OCI-LY7 (cell line): ENCODE data around the gene JADE3.

Experiments used
- EZH2phosphoT487 ChIP-seq: fragments of 200-600 bp; sonication (generic); IDR thresholded peaks from 2 replicates; pipeline ENCODE4 v1.6.1; 2018; ENCODE audit warnings: low read depth, borderline replicate concordance, mild to moderate bottlenecking, mixed run types, antibody characterized with exemption, low read length, moderate library complexity, mixed read lengths
- TF ChIP-seq, protein P1 (sequence below): fragments of 200-600 bp; sonication (generic); conservative IDR thresholded peaks from 2 replicates; pipeline ENCODE4 v1.5.1; 2014; ENCODE audit warnings: mild to moderate bottlenecking, antibody characterized with exemption, low read length, moderate library complexity, mixed read lengths

DNA sequence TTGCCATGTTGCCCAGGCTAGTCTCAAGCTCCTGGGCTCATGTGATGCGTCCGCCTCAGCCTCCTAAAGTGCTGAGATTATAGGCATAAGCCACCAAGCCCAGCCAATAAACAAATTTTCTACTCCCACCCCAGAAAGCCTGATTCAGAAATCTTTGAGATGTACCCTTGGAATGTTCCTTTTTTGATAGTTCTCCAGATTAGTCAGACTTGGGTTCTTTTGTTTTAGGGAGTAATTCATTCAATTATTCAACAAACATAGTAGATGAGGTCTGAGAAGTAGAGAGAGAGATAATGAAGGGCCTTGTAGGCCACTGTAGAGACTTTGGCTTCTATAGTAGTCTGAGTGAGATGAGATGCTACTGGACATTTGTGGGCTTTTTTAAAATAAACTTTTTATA is 47.6 kb upstream of the JADE3 start:
- TF ChIP-seq, protein P1, sequence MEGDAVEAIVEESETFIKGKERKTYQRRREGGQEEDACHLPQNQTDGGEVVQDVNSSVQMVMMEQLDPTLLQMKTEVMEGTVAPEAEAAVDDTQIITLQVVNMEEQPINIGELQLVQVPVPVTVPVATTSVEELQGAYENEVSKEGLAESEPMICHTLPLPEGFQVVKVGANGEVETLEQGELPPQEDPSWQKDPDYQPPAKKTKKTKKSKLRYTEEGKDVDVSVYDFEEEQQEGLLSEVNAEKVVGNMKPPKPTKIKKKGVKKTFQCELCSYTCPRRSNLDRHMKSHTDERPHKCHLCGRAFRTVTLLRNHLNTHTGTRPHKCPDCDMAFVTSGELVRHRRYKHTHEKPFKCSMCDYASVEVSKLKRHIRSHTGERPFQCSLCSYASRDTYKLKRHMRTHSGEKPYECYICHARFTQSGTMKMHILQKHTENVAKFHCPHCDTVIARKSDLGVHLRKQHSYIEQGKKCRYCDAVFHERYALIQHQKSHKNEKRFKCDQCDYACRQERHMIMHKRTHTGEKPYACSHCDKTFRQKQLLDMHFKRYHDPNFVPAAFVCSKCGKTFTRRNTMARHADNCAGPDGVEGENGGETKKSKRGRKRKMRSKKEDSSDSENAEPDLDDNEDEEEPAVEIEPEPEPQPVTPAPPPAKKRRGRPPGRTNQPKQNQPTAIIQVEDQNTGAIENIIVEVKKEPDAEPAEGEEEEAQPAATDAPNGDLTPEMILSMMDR, result no peak
- TF ChIP-seq EZH2phosphoT487, result no peak
